ENCODE measurements around the gene ZNF569.

Gene ZNF569

GRCh38 chr19:37466277-37466797 lies 907 bp downstream of the ZNF569 start:
- TF ChIP-seq GATA3 (IDR thresholded peaks at IDR 0.05; ENCODE audit: low read depth, low read length) (no peak), GATA2 (IDR thresholded peaks at IDR 0.05; ENCODE audit: low read depth, low read length) (no peak)

- TF ChIP-seq GATA3 (IDR thresholded peaks at IDR 0.05; ENCODE audit: low read depth, low read length) (no peak), GATA2 (IDR thresholded peaks at IDR 0.05; ENCODE audit: low read depth, low read length) (no peak)
Observed at GRCh38 chr19:37452500-37453245, 14.6 kb downstream of the ZNF569 start.

DNA sequence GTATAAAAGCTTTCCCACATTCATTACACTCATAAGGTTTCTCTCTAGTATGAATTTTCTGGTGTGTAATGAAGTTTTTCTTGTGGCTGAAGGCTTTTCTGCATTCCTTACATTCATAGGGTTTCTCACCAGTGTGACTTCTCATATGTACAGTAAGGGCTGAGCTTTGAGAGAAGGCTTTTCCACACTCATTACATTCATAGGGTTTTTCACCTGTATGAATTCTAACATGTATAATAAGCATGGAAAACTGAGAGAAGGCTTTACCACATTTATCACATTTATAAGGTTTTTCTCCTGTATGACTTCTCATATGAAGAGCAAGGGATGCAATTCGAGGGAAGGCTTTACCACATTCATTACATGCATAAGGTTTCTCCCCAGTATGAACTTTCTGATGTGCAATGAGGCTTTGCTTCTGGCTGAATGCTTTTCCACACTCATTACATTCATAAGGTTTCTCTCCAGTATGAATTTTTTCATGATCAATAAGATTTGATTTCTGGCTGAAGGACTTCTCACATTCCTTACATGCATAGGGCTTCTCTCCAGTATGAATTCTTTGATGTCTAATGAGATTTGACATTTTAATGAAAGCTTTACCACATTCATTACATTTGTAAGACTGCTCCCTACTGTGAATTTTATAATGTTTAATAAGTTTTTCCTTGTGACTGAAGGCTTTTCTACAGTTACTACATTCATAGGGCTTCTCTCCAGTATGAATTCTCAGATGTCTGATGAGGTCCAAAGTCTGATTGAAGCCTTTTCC lies 53.7 kb downstream of the ZNF569 start:
- TF ChIP-seq GATA2 (IDR thresholded peaks at IDR 0.05; ENCODE audit: low read depth, low read length) = no peak
- TF ChIP-seq GATA3 (IDR thresholded peaks at IDR 0.05; ENCODE audit: low read depth, low read length) = no peak

GRCh38 chr19:37412700-37413099 lies 54.5 kb downstream of the ZNF569 start:
- no peak for TF ChIP-seq GATA3 (IDR thresholded peaks at IDR 0.05; ENCODE audit: low read depth, low read length)
- no peak for TF ChIP-seq GATA2 (IDR thresholded peaks at IDR 0.05; ENCODE audit: low read depth, low read length)

DNA sequence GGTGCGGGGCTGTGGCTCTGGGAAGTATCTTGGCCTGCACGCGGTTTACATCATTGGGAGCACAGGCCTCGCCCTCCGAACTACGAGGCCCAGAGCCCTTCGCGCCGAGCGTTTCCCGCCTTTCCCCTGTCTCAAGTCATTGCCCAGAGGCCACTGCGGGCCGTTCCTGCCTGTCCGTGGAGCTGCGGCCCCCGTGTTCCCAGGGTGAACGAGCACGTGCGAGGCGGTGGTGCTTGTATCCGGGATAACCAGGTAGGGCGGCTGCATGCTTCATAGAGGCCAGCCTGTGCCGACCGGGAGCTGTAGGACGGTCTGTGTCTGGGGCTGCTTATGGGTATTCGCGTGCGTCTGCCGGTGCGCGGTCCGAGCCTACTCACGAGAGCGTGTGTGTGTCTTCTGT lies 63.8 kb downstream of the ZNF569 start:
- TF ChIP-seq GATA3 (IDR thresholded peaks at IDR 0.05; ENCODE audit: low read depth, low read length) = no peak
- no peak for TF ChIP-seq GATA2 (IDR thresholded peaks at IDR 0.05; ENCODE audit: low read depth, low read length)

DNA sequence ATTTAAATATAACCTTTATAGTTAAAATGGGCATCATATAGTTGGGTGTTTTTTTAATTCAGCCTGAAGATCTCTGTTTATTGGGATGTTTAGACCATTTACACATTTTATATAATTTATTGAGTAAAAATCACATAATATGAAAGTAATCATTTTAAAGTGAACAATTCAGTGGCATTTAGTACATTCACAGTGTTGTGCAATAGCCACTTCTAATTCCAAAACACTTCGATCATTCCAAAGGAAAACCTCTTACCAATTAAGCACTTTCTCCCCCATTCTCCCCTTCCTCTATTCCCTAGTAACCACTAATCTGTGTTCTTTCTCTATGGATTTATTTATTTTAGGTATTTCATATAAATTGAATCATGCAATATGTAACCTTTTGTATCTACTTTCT lies 66.2 kb downstream of the ZNF569 start:
- TF ChIP-seq GATA2 (IDR thresholded peaks at IDR 0.05; ENCODE audit: low read depth, low read length) = no peak

GRCh38 chr19:37389234-37389633 lies 78.0 kb downstream of the ZNF569 start:
- TF ChIP-seq GATA2 (IDR thresholded peaks at IDR 0.05; ENCODE audit: low read depth, low read length) = no peak
- no peak for TF ChIP-seq GATA3 (IDR thresholded peaks at IDR 0.05; ENCODE audit: low read depth, low read length)

DNA sequence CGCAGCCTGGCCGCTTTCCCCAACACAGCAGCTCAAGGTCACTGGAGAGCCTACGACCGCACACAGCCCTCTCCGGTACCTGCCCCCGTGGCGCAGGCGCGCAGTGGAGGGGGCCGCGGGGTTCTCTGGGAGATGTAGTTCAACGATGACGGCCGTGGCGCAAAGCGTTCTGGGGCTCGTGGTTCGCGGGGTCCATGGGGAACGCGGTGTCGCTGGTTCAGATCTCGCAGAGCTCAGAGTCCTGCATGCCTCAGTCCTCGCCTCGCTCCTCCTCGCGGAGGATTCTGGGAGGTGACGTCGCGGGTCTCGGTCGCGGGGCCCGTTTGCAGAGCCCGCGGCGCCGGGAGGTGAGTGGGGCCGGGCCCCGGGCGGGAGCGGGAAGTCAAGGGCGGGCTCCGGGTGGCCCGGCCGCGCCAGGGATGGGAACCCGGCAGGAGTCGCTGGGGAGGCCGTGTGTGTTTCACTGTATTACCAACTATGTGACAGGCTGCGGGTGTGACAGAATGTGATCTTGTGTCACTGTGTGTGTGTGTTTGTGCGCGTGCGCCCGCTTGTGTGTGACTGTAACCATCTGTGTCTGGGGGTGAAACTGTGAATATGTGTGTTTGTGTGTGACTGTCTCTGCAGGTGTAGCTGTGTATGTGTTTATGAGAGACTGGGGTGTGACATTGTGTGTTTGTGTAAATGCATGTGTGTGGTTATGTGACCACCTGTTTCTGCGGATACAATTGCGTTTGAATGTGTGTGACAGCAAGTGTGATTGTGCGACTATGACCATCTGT lies 96.2 kb downstream of the ZNF569 start, which contains the start of gene ZNF527:
Gene ZNF527 (plus strand): TSS at position 220 of the 782 bp plus-strand sequence. CDS start 3,100 bp downstream, outside the sequence.
- TF ChIP-seq GATA3 (IDR thresholded peaks at IDR 0.05; ENCODE audit: low read depth, low read length) = no peak
- TF ChIP-seq GATA2 (IDR thresholded peaks at IDR 0.05; ENCODE audit: low read depth, low read length) = no peak; the same call in 1 of the 2 replicates

GRCh38 chr19:37362733-37363132 lies 104.5 kb downstream of the ZNF569 start:
- TF ChIP-seq GATA2 (IDR thresholded peaks at IDR 0.05; ENCODE audit: low read depth, low read length) (no peak), GATA3 (IDR thresholded peaks at IDR 0.05; ENCODE audit: low read depth, low read length) (no peak)

DNA sequence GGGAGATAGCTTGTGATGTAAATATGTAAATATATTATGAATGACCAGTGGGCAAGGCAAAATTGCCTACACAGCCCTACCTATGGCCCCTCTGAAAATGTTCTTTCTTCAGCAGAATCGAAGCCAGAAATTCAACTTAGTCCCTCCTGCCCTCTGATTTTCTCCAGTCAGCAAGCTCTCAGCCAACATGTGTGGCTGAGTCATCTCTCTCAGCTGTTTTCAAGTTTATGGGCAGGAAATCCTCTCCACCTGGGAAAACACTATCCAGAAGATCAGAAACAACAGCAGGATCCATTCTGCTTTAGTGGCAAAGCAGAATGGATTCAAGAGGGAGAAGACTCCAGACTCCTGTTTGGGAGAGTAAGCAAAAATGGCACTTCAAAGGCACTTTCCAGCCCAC lies 105.2 kb downstream of the ZNF569 start:
- TF ChIP-seq GATA2 (IDR thresholded peaks at IDR 0.05; ENCODE audit: low read depth, low read length) (no peak), GATA3 (IDR thresholded peaks at IDR 0.05; ENCODE audit: low read depth, low read length) (no peak)

Measured in SH-SY5Y (cell line).